GM12878 (cell line): Measurements from ENCODE around the gene DNMT3B. TPM values are rescaled to one million over a fixed set of nuclear protein-coding genes. Genes with fewer than 3 reads are reported as not detected.
A peak's percentile ranks its signal among the peaks of the same experiment; 100 is the strongest.

Source experiments
- ATAC-seq: fragments of 200-7000 bp; cut with Tn5 transposase; 3 replicates; pipeline ENCODE4 v1.9.1; 2020; ENCODE audit warnings: mild to moderate bottlenecking, moderate library complexity
- Bru-seq: library from RNA; stranded (reverse); fragments of 400-500 nt; gene quantifications from one replicate; lab custom pipeline; 2021; lab: Mats Ljungman, UMichigan
- BruChase-seq, 2 experiments: library from RNA; stranded (reverse); fragments of 400-500 nt; gene quantifications; one replicate each; lab custom pipeline; 2021; lab: Mats Ljungman, UMichigan
- BruUV-seq: library from RNA; stranded (reverse); fragments of 400-500 nt; replicated peaks from 2 replicates; lab custom pipeline; 2021; lab: Mats Ljungman, UMichigan
- CTCF ChIA-PET: fragments of 300-600 bp; sonication (Branson Sonifier 250); formaldehyde crosslinking; extraction: SDS; loops from one replicate; lab custom pipeline; 2021; ENCODE audit warnings: inconsistent platforms; lab: Yijun Ruan, JAX
- POLR2A ChIA-PET: fragments of 350-600 bp; formaldehyde crosslinking; extraction: SDS; loops from one replicate; lab custom pipeline; 2021; ENCODE audit warnings: inconsistent platforms; lab: Charles Lee
- RAD21 ChIA-PET: fragments of 300-600 bp; sonication (Branson Sonifier 250); formaldehyde crosslinking; loops from one replicate; lab custom pipeline; 2023; ENCODE audit warnings: antibody characterized with exemption; ENCODE audit not compliant: unreplicated experiment; lab: Charles Lee
- SMC1A ChIA-PET: fragments of 300-600 bp; sonication (Branson Sonifier 250); formaldehyde crosslinking; loops from one replicate; lab custom pipeline; 2023; ENCODE audit not compliant: unreplicated experiment, uncharacterized antibody; lab: Charles Lee
- DNase-seq: peaks from one replicate; pipeline ENCODE4 v3.0.0-alpha.2; 2011; ENCODE audit warnings: low read depth, low spot score
- FAIRE-seq: peaks from 3 replicates; lab custom pipeline; 2011; peaks lifted over from hg19 to GRCh38; lab: Jason Lieb, UNC
- H2AFZ ChIP-seq: 2 replicates; pipeline ENCODE4 v1.6.0; 2011; ENCODE audit warnings: low read depth, low read length, control low read depth; ENCODE audit not compliant: control insufficient read depth
- H3K27ac ChIP-seq: 2 replicates; pipeline ENCODE4 v1.5.1; 2011; ENCODE audit warnings: control low read depth; ENCODE audit not compliant: control insufficient read depth, insufficient read depth
- H3K27me3 ChIP-seq, 2 experiments: replicated peaks in 1 of 2; 2 replicates each; pipeline versions ENCODE4 v1.6.0 to v1.6.1; 2011; ENCODE audit warnings: low read length in 1 of 2; ENCODE audit not compliant: control insufficient read depth in 2 of 2, insufficient read depth in 2 of 2
- H3K36me3 ChIP-seq, 2 experiments: 2 replicates each; pipeline ENCODE4 v1.5.1; 2011; ENCODE audit warnings: low read length in 1 of 2; ENCODE audit not compliant: control insufficient read depth in 2 of 2, insufficient read depth in 2 of 2
- H3K4me1 ChIP-seq: 2 replicates; pipeline ENCODE4 v1.6.1; 2011; ENCODE audit warnings: mild to moderate bottlenecking, low read length, moderate library complexity, mixed read lengths; ENCODE audit not compliant: control insufficient read depth, insufficient read depth
- H3K4me2 ChIP-seq: 2 replicates; pipeline ENCODE4 v1.6.0; 2011; ENCODE audit warnings: control low read depth; ENCODE audit not compliant: control insufficient read depth, insufficient read depth
- H3K4me3 ChIP-seq: fragments of 200-600 bp; sonication (generic); 2 replicates; pipeline ENCODE4 v1.5.1; 2016
- H3K79me2 ChIP-seq: 2 replicates; pipeline ENCODE4 v1.6.0; 2011; ENCODE audit warnings: low read length; ENCODE audit not compliant: control insufficient read depth, insufficient read depth
- H3K9ac ChIP-seq: 2 replicates; pipeline ENCODE4 v1.8.0; 2011; ENCODE audit warnings: low read length, control low read depth, mixed read lengths; ENCODE audit not compliant: control insufficient read depth, insufficient read depth
- H3K9me3 ChIP-seq: replicated peaks from 3 replicates; pipeline ENCODE4 v1.5.1; 2011; ENCODE audit warnings: mild to moderate bottlenecking, low read length; ENCODE audit not compliant: control insufficient read depth, insufficient read depth
- H4K20me1 ChIP-seq: 2 replicates; pipeline ENCODE4 v1.6.0; 2011; ENCODE audit not compliant: control insufficient read depth, insufficient read depth
- ATF2 ChIP-seq: IDR thresholded peaks from 2 replicates; pipeline ENCODE4 v1.6.1; 2012; ENCODE audit warnings: low read length, inconsistent platforms
- BHLHE40 ChIP-seq, 2 experiments: fragments of 450-650 bp in 1 of 2; IDR thresholded peaks; 2 replicates each; pipeline ENCODE4 v1.6.1; 2011 to 2017; ENCODE audit warnings: low read depth in 2 of 2, borderline replicate concordance in 1 of 2, improper control_type of control experiment in 1 of 2, low read length in 1 of 2, mild to moderate bottlenecking in 1 of 2
- ELK1 ChIP-seq: IDR thresholded peaks from 2 replicates; pipeline ENCODE4 v1.6.1; 2012; ENCODE audit warnings: low read depth, low read length, improper control_type of control experiment
- HDGF ChIP-seq: fragments of 450-650 bp; IDR thresholded peaks from 2 replicates; pipeline ENCODE4 v1.6.1; 2016; ENCODE audit warnings: antibody characterized with exemption
- LARP7 ChIP-seq: fragments of 450-650 bp; IDR thresholded peaks from 2 replicates; pipeline ENCODE4 v1.6.1; 2017; ENCODE audit warnings: mild to moderate bottlenecking
- RB1 ChIP-seq: fragments of 450-650 bp; formaldehyde crosslinking; IDR thresholded peaks from 2 replicates; pipeline ENCODE4 v1.6.1; 2017; ENCODE audit warnings: mild to moderate bottlenecking, borderline replicate concordance
- SMARCA5 ChIP-seq: fragments of 450-650 bp; IDR thresholded peaks from 2 replicates; pipeline ENCODE4 v1.6.1; 2017; ENCODE audit warnings: mild to moderate bottlenecking
- SRF ChIP-seq, 2 experiments: IDR thresholded peaks; 2 replicates each; pipeline ENCODE4 v1.6.1; 2011; ENCODE audit warnings: low read depth in 2 of 2, low read length in 2 of 2, mild to moderate bottlenecking in 1 of 2, moderate library complexity in 1 of 2
- SUZ12 ChIP-seq: fragments of 200-600 bp; sonication (generic); IDR thresholded peaks from one replicate; pipeline ENCODE4 v1.6.1; 2018; ENCODE audit warnings: antibody characterized with exemption, mild to moderate bottlenecking; ENCODE audit not compliant: unreplicated experiment
- YY1 ChIP-seq: IDR thresholded peaks from 2 replicates; pipeline ENCODE4 v1.6.1; 2011; ENCODE audit warnings: low read depth, mild to moderate bottlenecking, low read length
- ZNF207 ChIP-seq: fragments of 450-650 bp; IDR thresholded peaks from 2 replicates; pipeline ENCODE4 v1.6.1; 2014; ENCODE audit warnings: antibody characterized with exemption, mild to moderate bottlenecking, borderline replicate concordance
- WGBS: methylation state at CpG from one replicate; pipeline ENCODE4 v1.1.6; 2016; ENCODE audit warnings: low lambda C conversion rate; ENCODE audit not compliant: insufficient replicate concordance, insufficient coverage; ENCODE audit errors: missing lambda C conversion rate; 5-methylcytosine and 5-hydroxymethylcytosine counted together
- in situ Hi-C: fragments of 300-500 bp; cut with MboI; formaldehyde crosslinking; loops from 9 replicates; pipeline ENCODE4 v1.14.3; 2018; ENCODE audit warnings: mixed read lengths
- intact Hi-C: fragments of 100-400 bp; cut with micrococcal nuclease; formaldehyde crosslinking; loops from one replicate; pipeline ENCODE4 v1.14.2; 2022; ENCODE audit not compliant: unreplicated experiment
- long read RNA-seq, 2 experiments: library from polyadenylated mRNA; unstranded; transcript quantifications; one replicate each; pipeline ENCODE4 v2.0.0, GENCODE V29; 2019 to 2020
- polyA minus RNA-seq, 3 experiments: library from RNA; depleted of rRNA, polyadenylated mRNA; stranded (reverse); fragments of >200 nt; gene quantifications; 2 replicates each; pipeline ENCODE4 v1.2.3, GENCODE V29; 2011
- polyA plus RNA-seq, 11 experiments: library from polyadenylated mRNA; depleted of rRNA in 4 of 11; unstranded in 6 of 11; stranded (reverse) in 5 of 11; fragments of >200 nt; fragmentation: Nextera tagmentation in 4 of 11; fragmentation: Illumina TruSeq in 1 of 11; extraction: Ambion mirVana in 4 of 11; extraction: Trizol in 1 of 11; gene quantifications; 1 replicate in 1 of 11; 2 replicates in 10 of 11; pipeline versions ENCODE4 v1.2.1 to v1.2.3, GENCODE V29; 2011 to 2016; ENCODE audit warnings: inconsistent platforms in 2 of 11, missing spikeins in 2 of 11, low read depth in 1 of 11
- total RNA-seq, 4 experiments: library from RNA; depleted of rRNA in 3 of 4; stranded (reverse); fragments of >200 nt in 3 of 4; fragmentation: Illumina TruSeq in 1 of 4; extraction: Trizol in 1 of 4; gene quantifications; 2 replicates each; pipeline versions ENCODE4 v1.2.1 to v1.2.3, GENCODE V29; 2013 to 2021
- TF ChIP-seq, protein P1 (sequence below), 3 experiments: IDR thresholded peaks in 2 of 3; conservative IDR thresholded peaks in 1 of 3; 2 replicates each; pipeline ENCODE4 v1.5.1; 2011; ENCODE audit warnings: low read depth in 3 of 3, low read length in 3 of 3, mild to moderate bottlenecking in 3 of 3, control low read depth in 2 of 3, moderate library complexity in 2 of 3, inconsistent platforms in 1 of 3, mixed read lengths in 1 of 3; ENCODE audit not compliant: control insufficient read depth in 2 of 3, insufficient read depth in 1 of 3; ENCODE audit errors: extremely low read depth in 1 of 3

Gene DNMT3B
- total RNA-seq (2013; cell fraction: nucleolus; rRNA removed): 0.40 and 0.47 TPM in 2 replicates
- 1.1 and 1.6 TPM in 2 replicates for total RNA-seq (2014; rRNA removed)
- 1.2 TPM in 2 replicates for total RNA-seq (2014; rRNA removed; fragmentation: Illumina TruSeq; extraction: Trizol)
- total RNA-seq (2021): 1.8 and 1.9 TPM in 2 replicates
- 0.25 TPM for polyA plus RNA-seq (2011; ENCODE audit: low read depth)
- polyA plus RNA-seq (2011; rRNA removed): 0.22 and 0.24 TPM in 2 replicates
- polyA plus RNA-seq (2011; cell fraction: cytosol; rRNA removed): 0.15 and 0.24 TPM in 2 replicates
- polyA plus RNA-seq (2011; cell fraction: nucleus; rRNA removed): 0.78 and 0.82 TPM in 2 replicates
- polyA plus RNA-seq (2012): 0.49 and 0.50 TPM in 2 replicates
- 0.82 and 1.4 TPM in 2 replicates for polyA plus RNA-seq (2014; fragmentation: Illumina TruSeq; extraction: Trizol)
- polyA plus RNA-seq (2014; fragmentation: Nextera tagmentation; extraction: Ambion mirVana): under 1 TPM; 0.23 to 0.33 TPM
- polyA plus RNA-seq (2014; rRNA removed): 1.7 and 1.9 TPM in 2 replicates
- polyA plus RNA-seq (2016; fragmentation: Nextera tagmentation; extraction: Ambion mirVana): 1 to 10 TPM in 1 of 2 experiments, under 1 TPM in 1; 0.82 to 1.5 TPM
- 0.15 and 0.46 TPM in 2 replicates for polyA minus RNA-seq (2011; rRNA and poly(A)+ RNA removed)
- not detected in 2 replicates for polyA minus RNA-seq (2011; cell fraction: cytosol; rRNA and poly(A)+ RNA removed)
- polyA minus RNA-seq (2011; cell fraction: nucleus; rRNA and poly(A)+ RNA removed): 0.12 and 0.19 TPM in 2 replicates
- Bru-seq, nascent RNA: percentile 30 among the genes with signal in this experiment
- percentile 29 among the genes with signal in this experiment for BruChase-seq, experiment 1, labeled RNA remaining after a 6-hour chase
- BruChase-seq, experiment 2, labeled RNA remaining after a 2-hour chase: percentile 31 among the genes with signal in this experiment
- long read RNA-seq, experiment 1: 0 reads
- long read RNA-seq, experiment 2, partial matches to known transcripts: 1 of 1 reads
- long read RNA-seq, experiment 2, other reads (novel, unspliced or antisense): 0 of 1 reads

DNA sequence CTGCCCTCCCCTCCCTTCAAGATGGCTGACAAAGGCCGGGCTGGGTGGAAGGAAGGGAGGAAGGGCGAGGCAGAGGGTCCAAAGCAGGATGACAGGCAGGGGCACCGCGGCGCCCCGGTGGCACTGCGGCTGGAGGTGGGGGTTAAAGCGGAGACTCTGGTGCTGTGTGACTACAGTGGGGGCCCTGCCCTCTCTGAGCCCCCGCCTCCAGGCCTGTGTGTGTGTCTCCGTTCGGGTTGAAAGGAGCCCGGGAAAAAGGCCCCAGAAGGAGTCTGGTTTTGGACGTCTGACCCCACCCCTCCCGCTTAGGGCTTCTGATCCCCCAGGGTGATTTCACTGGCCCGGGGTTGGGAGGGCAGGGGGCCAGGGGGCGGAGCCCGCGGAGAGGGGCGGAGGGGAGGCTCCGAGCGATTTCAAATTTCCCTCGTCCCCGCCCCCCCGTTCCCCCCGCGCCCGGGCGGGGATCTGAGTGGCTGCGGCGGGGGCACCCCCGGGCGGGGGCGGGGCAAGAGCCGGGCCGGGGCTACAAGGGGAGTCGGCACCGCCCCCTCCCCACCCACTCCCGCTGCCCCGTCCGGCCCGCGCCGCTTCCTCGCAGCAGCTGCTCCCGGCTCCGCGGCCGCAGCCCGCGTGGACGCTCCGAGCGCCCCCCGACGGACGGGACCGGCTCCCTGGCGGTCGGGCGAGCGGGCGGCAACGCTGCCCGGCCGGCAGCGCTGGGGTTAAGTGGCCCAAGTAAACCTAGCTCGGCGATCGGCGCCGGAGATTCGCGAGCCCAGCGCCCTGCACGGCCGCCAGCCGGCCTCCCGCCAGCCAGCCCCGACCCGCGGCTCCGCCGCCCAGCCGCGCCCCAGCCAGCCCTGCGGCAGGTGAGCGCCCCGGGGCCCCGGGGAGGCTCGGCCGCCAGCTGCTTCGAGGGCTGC, at the start of gene DNMT3B:
Gene DNMT3B, plus strand, starts transcription at position 555 of the 923 bp plus-strand sequence. CDS start 17,939 bp downstream, outside the sequence.
- FAIRE-seq: no peak
- peaks cover 8% of the 10 kb centered on the region for H3K4me1 ChIP-seq
- peak within 1 kb of the TSS; percentile 76 for H3K4me3 ChIP-seq
- RAD21 ChIA-PET: interaction anchor here (1.0 kb wide), 1 partner anchor 88 kb away, joined by 3 read pairs; the partner anchor contains the start of gene C20orf203
- CTCF ChIA-PET: interaction anchor here (1.0 to 3.3 kb wide), 3 partner anchors 16 to 111 kb away, joined by 3 to 15 read pairs (median 5); partner anchors contain the start of gene C20orf203
- SMC1A ChIA-PET: interaction anchor here (1.6 to 2.1 kb wide), 2 partner anchors 58 to 88 kb away, joined by 7 read pairs; partner anchors contain the start of genes C20orf203 and MAPRE1
- intact Hi-C loops (no loop called here), in situ Hi-C loops (no loop called here)
- ATAC-seq: peak; percentile 90
- H3K27me3 ChIP-seq: no peaks in the 10 kb centered on the region; a peak in 2 of 4 replicates
- no peak for DNase-seq
- no peak within 1 kb of the TSS for H3K27ac ChIP-seq
- no peaks in the 10 kb centered on the region for H3K9me3 ChIP-seq
- peak within 1 kb of the TSS; percentile 71 for H2AFZ ChIP-seq
- no TSS peak for BruUV-seq
- H3K79me2 ChIP-seq: no peaks in the 10 kb centered on the region
- H3K4me2 ChIP-seq: peak within 1 kb of the TSS; percentile 96
- no peaks in the 10 kb centered on the region for H4K20me1 ChIP-seq
- H3K9ac ChIP-seq: peak within 1 kb of the TSS; percentile 52; the same call in 1 of the 2 replicates
- H3K36me3 ChIP-seq: no peaks in the 10 kb centered on the region
- POLR2A ChIA-PET: interaction anchor here (0.5 kb wide), 1 partner anchor 17 kb away, joined by 3 read pairs; no protein-coding TSS in a partner anchor
- WGBS: 2% methylated on average over 58 of the region's 92 CpGs
- no peak for TF ChIP-seq SRF (IDR thresholded peaks at IDR 0.05; ENCODE audit: low read depth in 2 of 2, low read length in 2 of 2)
- peak; percentile 72; the same call in 1 of the 2 replicates for TF ChIP-seq LARP7
- TF ChIP-seq BHLHE40 (IDR thresholded peaks at IDR 0.05; ENCODE audit: borderline replicate concordance in 1 of 2, low read depth in 2 of 2, low read length in 1 of 2): peak in 1 of 2 experiments; percentile 44; a peak in 2 of 4 replicates
- no peak for TF ChIP-seq HDGF
- TF ChIP-seq ATF2: no peak
- TF ChIP-seq SUZ12: no peak
- peak; percentile 37 for TF ChIP-seq SMARCA5
- TF ChIP-seq ZNF207: no peak
- TF ChIP-seq, protein P1, sequence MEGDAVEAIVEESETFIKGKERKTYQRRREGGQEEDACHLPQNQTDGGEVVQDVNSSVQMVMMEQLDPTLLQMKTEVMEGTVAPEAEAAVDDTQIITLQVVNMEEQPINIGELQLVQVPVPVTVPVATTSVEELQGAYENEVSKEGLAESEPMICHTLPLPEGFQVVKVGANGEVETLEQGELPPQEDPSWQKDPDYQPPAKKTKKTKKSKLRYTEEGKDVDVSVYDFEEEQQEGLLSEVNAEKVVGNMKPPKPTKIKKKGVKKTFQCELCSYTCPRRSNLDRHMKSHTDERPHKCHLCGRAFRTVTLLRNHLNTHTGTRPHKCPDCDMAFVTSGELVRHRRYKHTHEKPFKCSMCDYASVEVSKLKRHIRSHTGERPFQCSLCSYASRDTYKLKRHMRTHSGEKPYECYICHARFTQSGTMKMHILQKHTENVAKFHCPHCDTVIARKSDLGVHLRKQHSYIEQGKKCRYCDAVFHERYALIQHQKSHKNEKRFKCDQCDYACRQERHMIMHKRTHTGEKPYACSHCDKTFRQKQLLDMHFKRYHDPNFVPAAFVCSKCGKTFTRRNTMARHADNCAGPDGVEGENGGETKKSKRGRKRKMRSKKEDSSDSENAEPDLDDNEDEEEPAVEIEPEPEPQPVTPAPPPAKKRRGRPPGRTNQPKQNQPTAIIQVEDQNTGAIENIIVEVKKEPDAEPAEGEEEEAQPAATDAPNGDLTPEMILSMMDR (IDR thresholded peaks at IDR 0.05 in 2 of 3, conservative IDR thresholded peaks at IDR 0.05 in 1 of 3; ENCODE audit: control insufficient read depth in 2 of 3, extremely low read depth in 1 of 3, insufficient read depth in 1 of 3, low read depth in 3 of 3, low read length in 3 of 3): 0 out of 6 replicates have a peak, but pooled peaks of 1 of the 3 experiments have one; percentile 1
- peak; percentile 40; the same call in 1 of the 2 replicates for TF ChIP-seq RB1
- no peak; the same call in 1 of the 2 replicates for TF ChIP-seq ELK1
- peak; percentile 60; the same call in 1 of the 2 replicates for TF ChIP-seq YY1
